Stimulated activated naive CD8-positive, alpha-beta T cell treated with anti-CD3 and anti-CD28 coated beads, Interleukin-15, Interleukin-2, amounts not matched to agents 100 U/mL and 50 U/mL, for 24 hours (primary cell): ENCODE data around the gene MINK1.

Experiments
- ATAC-seq: fragments of 150-1000 bp; cut with Tn5 transposase; one replicate; pipeline ENCODE4 v1.10.0; 2021
- DNase-seq: peaks from one replicate; pipeline ENCODE4 v3.0.0; 2021

MINK1 gene

DNA sequence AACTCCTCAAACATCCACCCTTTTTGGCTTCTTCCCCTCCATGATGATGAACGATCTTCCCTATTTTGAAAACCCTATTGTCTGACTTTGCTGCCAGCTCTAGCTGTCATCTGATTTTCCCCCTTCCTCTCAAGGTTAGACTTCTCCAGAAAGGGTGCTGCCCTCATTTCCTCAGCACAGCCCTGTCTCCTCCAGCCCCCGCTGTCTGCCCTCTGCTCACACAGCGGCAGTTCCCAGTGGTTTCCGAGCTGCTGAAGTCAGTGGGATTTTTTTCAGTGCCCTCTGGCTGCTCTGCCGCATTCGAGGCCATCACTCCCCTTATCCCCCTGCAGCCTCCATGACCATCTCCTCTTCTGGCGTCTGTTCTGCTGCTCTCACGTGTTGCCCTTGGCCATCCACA is 39.6 kb downstream of the MINK1 start:
- DNase-seq = no peak
- ATAC-seq = no peak

DNA sequence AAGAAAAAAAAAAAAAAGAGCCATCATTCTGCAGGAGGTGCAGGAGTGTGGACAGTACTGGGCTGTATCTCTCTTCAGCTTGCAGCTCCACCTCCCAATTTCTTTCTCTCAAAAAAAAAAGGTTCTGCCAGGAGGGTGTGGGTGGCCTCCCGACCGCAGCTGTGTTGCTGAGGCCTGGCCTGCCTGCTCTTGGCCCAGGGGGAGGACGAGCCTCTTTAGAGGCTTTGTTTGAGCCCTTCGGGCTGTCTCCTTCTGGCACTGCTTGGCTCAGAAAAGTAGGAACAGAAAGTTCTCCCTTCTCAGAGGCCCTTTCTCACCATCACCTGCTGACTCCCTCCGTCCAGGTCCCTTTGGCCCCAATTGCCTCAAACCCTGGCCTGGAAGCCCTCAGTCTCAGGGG is 43.9 kb downstream of the MINK1 start:
- ATAC-seq = no peak
- DNase-seq = no peak

DNA sequence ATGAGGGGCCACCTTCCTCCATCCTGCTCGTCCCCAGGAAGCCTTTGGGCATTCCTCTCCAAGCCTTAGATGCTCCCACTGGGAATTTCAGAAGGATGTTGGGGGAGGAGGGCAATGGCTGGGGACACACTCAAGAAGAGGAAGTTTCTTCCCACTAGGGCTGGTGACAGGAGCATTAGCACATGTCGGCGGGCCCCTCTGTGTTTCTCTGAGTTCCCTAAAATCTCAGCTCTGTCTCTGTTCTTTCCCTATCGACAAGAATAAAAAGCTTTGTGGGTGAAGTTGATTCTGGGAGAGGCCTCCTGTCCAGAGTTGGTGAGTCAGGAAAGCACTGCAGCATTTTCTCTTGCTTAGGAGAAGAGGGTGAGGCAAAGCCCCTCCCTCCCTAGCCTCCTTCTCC is 46.5 kb downstream of the MINK1 start:
- ATAC-seq (no peak), DNase-seq (no peak)

DNA sequence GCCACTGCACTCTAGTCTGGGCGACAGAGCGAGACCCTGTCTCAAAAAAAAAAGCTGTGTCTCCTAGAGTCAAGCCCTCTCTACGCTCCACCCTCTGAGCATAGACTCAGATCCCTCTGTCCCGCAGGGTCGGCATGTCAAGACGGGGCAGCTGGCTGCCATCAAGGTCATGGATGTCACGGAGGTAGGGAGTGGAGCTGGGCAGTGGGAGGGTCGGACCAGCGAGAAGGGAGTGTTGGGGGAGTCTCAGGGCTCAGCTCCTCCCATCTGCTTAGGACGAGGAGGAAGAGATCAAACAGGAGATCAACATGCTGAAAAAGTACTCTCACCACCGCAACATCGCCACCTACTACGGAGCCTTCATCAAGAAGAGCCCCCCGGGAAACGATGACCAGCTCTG is 47.7 kb downstream of the MINK1 start:
- ATAC-seq (no peak), DNase-seq (no peak)

DNA sequence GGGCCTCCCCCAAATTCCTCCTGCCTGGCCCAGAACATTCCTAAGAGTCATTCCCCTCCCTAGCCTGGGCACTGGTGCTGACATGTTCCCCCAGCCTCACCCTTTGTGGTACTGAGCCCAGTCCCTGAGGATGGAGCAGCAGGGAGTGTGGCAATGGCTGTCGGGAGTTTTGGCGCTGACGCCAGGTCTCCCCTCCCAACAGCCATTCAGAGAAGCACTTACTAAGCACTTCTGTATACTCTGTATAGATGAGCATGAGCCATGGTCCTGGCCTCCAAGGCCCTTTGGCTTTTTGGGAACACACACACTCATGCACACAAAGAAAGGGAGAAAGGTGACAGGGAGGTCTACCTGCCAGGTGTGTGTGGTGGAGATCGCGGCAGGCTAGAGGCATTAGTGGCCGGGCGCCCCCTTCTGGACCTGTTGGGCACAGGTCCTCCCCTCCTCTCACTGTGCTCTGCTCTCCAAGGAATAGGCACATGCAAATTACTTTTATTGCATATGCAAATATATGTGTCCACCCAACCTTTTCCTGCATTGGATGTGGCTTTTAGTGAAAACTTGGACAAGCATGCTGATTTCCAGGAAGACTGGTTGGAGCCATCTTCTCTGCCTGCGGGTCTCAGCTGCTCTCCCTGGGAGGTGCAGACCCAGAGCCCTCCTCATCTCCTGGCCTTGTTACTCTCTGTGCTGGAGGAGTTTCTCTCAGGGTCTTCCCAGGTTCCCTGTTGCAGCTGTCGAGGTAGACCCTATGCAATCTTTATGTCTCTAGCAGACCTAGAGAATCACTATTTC is 48.8 kb downstream of the MINK1 start:
- peak; percentile 74 for ATAC-seq
- peak; percentile 76 for DNase-seq

DNA sequence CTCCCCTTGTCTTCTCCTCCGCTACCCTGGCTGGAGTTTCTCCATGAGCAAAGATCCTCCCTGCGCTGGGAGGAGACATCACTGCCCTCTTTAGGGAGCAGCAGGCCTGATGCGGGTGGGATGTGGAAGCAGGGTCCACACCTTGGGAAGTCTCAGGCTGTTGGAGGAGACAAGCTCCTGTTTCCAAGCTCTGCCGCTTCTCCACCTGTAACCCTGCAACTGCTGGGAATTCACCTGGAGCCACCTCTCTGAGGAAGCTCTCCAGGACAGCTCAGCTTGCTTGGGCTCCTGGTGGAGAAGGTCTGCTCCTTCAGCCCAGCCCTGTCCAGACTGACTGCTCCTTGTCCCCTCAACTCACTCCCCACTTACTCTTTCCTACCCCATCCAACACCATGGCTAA is 51.3 kb downstream of the MINK1 start:
- ATAC-seq = no peak
- no peak for DNase-seq

DNA sequence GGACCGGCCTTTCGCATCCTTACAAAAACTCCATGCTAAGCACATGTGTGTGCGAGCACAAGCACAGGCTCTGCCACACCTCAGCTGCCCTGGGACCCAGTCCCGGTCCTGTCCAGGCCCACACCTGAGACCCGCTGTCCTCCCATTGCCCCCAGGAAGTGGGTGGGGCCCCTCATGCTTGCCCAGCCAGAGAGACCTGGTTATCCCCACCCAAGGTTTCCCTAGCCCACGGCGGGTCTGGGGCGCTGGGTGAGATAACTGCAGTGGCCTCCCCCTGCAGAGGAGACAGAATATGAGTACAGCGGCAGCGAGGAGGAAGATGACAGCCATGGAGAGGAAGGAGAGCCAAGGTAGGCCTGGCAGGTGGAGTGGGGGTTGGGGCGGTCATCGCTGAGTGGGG is 53.7 kb downstream of the MINK1 start:
- no peak for ATAC-seq
- DNase-seq = no peak

DNA sequence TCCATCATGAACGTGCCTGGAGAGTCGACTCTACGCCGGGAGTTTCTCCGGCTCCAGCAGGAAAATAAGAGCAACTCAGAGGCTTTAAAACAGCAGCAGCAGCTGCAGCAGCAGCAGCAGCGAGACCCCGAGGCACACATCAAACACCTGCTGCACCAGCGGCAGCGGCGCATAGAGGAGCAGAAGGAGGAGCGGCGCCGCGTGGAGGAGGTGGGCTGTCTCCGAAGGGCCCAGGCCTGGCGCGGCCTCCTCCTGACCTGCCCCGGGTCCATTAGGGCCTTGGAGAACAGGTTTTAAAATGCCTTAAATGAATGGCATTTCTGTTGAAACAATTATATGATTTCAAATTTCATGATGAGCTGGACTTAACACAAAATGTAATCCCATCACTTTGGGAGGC is 54.4 kb downstream of the MINK1 start:
- ATAC-seq (no peak), DNase-seq (no peak)

DNA sequence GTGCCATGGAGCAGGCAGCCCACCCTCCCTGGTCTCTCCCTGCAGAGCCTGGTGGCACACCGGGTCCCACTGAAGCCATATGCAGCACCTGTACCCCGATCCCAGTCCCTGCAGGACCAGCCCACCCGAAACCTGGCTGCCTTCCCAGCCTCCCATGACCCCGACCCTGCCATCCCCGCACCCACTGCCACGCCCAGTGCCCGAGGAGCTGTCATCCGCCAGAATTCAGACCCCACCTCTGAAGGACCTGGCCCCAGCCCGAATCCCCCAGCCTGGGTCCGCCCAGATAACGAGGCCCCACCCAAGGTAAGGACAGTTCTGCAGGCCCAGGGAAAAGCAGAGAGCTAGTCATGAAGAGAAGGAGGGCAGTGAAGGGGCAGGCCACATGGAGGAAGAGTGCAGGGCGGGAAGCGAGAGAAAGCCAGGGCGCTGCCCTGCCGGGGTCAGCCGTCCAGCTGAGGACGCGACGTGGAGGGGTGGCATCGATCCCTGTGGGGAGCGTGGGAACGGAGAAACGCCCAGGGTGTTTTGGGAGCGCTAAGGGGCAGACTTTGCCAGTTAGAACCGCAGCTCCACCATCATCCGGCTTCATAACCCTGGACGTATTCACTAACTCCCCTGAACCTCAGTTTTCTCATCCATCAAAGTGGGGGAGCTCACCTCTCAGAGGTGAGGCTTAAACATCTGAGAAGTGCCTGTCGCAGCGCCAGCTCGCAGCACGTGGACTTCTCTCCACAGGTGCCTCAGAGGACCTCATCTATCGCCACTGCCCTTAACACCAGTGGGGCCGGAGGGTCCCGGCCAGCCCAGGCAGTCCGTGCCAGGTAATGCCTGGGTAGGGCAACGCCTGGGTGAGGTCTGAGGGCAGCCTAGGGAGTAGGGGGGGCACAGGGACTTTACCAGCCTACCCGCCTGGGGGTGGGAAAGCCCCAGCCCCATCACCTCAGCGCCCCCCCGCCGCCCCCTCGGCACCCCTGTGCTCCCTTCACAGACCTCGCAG is 58.6 kb downstream of the MINK1 start:
- no peak for ATAC-seq
- no peak for DNase-seq

DNA sequence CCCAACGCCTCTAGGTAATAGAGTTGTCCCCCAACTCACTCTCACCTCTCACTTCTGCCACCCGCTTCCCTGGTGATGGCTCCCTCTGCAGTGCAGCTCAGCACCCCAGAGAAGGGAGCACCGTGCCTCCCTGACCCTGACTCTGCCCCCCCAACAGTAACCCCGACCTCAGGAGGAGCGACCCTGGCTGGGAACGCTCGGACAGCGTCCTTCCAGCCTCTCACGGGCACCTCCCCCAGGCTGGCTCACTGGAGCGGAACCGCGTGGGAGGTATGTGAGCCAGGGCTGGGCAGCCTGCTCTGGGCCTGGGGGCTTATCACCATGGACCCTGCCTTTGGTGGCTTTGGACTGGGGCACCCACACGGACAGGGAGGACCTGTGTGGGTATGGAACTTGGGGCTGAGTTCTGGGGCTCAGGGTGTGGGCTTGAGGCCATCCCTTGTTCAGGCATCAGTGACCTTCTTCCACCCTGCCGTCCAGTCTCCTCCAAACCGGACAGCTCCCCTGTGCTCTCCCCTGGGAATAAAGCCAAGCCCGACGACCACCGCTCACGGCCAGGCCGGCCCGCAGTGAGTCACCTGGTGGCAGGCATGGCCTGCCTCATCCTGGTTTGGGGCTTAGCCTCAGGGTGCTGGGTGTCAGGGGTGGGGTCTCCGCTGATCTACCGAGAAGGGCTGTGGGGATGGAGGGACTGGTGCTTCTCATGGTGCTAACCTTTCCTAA is 59.5 kb downstream of the MINK1 start:
- no peak for ATAC-seq
- no peak for DNase-seq

DNA sequence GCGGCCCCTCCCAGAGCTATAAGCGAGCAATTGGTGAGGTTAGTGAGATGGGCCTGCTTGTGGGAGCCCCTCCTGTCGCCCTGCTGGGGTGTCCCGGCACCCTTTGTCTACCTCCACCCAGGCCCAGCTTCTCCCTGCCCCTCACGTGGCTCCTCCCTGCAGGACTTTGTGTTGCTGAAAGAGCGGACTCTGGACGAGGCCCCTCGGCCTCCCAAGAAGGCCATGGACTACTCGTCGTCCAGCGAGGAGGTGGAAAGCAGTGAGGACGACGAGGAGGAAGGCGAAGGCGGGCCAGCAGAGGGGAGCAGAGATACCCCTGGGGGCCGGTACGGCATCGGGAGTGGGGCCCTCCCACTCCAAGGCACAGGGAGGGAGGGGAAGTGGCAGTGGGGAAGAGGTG is 60.1 kb downstream of the MINK1 start:
- no peak for DNase-seq
- no peak for ATAC-seq

DNA sequence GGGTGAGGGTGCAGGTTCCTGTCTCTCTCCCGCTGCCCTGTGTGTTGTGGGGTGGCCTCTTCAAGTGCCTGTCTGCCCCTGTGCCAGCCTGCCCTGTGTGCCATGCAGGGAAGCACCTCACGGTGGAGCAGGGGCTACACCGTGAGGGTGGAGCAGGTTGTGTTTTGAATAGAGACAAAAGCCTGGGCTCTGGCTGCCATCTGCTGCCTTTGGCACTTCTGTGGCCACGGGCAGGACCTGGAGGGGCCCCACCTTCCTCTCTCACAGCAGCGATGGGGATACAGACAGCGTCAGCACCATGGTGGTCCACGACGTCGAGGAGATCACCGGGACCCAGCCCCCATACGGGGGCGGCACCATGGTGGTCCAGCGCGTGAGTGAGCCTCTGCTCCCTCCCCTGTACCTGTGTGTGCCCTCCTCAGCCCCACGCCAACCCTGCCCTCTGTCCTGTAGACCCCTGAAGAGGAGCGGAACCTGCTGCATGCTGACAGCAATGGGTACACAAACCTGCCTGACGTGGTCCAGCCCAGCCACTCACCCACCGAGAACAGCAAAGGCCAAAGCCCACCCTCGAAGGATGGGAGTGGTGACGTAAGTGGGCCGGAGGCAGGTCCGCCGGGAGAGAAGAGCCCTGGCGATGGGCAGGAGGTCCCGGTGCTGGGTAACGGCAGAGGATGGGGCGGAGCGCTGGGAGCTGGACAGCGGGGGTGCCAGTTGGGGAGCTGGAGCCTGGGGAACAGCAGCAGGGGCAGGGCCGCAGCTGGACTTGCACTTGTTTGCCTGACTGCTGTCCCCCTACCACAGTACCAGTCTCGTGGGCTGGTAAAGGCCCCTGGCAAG is 60.8 kb downstream of the MINK1 start:
- ATAC-seq = no peak
- DNase-seq = no peak

DNA sequence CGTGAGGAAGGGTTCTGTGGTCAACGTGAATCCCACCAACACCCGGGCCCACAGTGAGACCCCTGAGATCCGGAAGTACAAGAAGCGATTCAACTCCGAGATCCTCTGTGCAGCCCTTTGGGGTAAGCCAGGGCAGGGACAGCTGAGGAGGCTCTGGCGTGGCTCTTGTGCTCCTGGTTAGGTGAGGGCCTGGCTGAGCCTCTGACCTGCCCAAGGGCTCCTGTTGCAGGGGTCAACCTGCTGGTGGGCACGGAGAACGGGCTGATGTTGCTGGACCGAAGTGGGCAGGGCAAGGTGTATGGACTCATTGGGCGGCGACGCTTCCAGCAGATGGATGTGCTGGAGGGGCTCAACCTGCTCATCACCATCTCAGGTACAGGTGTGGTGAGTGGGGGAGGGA is 62.0 kb downstream of the MINK1 start:
- DNase-seq = no peak
- no peak for ATAC-seq

DNA sequence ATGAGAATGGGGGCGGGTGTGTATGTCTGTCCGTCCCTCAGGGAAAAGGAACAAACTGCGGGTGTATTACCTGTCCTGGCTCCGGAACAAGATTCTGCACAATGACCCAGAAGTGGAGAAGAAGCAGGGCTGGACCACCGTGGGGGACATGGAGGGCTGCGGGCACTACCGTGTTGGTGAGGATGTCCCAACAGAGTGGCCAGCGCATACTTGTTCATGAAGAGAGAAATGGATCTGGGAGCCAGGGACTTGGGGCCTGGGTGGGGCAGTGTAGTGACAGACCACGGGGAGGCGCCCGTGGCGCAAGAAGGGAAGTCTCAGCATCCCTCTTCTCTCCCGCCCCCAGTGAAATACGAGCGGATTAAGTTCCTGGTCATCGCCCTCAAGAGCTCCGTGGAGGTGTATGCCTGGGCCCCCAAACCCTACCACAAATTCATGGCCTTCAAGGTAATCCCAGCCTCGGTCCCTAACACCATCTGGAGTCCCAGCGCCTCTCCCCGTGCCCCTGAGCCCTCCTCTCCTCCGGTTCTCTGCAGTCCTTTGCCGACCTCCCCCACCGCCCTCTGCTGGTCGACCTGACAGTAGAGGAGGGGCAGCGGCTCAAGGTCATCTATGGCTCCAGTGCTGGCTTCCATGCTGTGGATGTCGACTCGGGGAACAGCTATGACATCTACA is 62.7 kb downstream of the MINK1 start:
- ATAC-seq = no peak
- DNase-seq = no peak

DNA sequence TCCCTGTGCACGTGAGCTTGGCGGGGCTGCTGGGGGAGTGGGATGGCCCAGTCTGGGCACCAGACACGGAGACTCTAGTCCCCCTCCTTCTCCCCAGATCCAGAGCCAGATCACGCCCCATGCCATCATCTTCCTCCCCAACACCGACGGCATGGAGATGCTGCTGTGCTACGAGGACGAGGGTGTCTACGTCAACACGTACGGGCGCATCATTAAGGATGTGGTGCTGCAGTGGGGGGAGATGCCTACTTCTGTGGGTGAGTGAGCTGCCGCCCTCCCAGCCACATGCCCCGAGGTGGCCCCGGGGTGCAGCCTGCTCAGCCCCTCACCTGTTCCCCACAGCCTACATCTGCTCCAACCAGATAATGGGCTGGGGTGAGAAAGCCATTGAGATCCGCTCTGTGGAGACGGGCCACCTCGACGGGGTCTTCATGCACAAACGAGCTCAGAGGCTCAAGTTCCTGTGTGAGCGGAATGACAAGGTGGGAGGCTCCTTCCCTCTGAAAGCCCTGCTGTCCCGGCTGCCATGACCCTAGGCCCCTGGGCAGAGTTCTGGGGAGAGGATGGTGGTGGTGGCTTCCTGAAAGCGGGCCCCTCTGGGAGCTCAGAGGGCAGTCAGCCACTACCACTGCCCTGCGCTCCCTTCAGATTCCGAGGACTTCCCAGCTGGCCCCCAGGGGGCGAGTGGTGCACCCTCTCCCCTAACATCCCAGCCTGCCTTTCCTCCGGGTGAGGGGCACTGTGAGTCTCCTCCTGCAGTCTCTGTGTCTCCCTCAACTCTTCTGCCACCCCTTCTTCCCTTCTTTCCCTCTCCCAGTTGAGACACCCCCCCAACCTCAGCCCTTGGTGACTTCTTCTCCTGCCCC is 63.4 kb downstream of the MINK1 start:
- DNase-seq = no peak
- no peak for ATAC-seq

DNA sequence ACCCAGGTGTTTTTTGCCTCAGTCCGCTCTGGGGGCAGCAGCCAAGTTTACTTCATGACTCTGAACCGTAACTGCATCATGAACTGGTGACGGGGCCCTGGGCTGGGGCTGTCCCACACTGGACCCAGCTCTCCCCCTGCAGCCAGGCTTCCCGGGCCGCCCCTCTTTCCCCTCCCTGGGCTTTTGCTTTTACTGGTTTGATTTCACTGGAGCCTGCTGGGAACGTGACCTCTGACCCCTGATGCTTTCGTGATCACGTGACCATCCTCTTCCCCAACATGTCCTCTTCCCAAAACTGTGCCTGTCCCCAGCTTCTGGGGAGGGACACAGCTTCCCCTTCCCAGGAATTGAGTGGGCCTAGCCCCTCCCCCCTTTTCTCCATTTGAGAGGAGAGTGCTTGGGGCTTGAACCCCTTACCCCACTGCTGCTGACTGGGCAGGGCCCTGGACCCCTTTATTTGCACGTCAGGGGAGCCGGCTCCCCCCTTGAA is 64.1 kb downstream of the MINK1 start:
- no peak for DNase-seq
- ATAC-seq = no peak

DNA sequence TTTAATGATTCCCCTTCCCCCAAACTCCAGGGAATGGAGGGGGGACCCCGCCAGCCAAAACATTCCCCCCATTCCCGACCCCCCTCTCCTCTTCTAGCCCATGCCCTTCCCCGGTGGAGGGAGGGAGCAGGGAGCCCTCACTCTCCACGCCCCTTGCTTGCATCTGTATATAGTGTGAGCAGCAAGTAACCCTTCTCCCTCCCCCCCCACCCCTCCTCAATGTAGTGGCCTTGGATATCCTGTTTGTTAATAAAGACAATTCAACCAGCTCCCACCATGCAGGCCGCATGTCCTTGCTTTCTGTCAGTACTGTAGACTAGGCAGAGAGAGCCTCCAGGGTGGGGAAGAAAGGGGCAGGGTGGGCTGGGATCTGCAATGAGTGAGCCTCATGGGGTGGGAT is 64.6 kb downstream of the MINK1 start:
- ATAC-seq (no peak), DNase-seq (no peak)

DNA sequence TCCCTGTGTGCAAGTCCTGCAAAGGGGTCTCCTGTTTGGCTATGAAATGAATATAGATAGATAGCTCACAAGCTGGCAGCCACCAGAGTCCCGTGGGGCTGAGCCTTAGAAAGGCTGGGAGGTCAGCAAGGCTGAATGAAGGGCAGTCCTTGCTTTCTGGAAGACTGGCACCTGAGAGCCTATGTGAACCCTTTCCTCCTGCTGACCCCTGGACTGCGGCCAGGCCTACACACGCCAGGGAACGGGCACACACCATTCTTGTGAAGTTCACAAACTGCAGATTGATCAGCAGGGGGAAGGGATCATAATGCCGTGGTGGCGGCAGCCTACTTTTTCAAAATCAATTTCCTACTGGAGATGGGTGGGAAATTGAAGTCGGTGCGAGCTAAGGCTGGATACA is 65.2 kb downstream of the MINK1 start:
- ATAC-seq = no peak
- DNase-seq = no peak

DNA sequence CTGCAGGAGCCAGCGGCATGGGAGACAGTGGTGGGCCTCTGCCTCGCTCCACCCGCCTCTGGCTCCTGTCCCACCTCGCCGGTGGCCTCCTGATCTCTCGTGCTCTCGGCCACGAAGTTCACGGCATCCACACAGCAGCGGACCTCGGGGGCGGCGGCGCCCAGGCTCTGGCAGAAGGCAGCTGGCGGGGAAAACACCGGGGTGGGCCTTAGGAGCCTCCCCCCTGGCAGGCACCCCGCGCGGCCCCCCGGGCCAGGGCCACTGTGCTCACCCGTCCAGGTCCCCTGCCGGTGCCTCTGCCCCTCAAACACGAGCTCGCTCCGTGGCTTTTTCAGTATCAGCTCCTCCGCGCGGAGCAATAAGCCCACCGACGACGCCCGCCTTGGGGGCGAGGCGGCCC is 65.8 kb downstream of the MINK1 start:
- ATAC-seq (peak; percentile 5), DNase-seq (no peak)
